Omental fat pad (tissue), 4 donors: ENCODE results near the gene MRFAP1L1. TPM values are rescaled to one million over a fixed set of nuclear protein-coding genes. Genes with fewer than 3 reads are reported as not detected.

Source experiments
- ATAC-seq: fragments of 150-250 bp; one replicate; pipeline ENCODE4 v1.9.1; 2016; ENCODE audit warnings: mild to moderate bottlenecking, moderate library complexity; ENCODE audit not compliant: low FRiP score
- DNase-seq: peaks from one replicate; pipeline ENCODE4 v3.0.0-alpha.2; 2019; ENCODE audit warnings: low spot score
- CTCF ChIP-seq, 3 donors: fragments of 450-650 bp; IDR thresholded peaks; one replicate each; pipeline ENCODE4 v1.5.1; 2016 to 2017; ENCODE audit warnings: antibody characterized with exemption in 3 of 3, mild to moderate bottlenecking in 3 of 3, moderate library complexity in 2 of 3
- total RNA-seq, 4 donors: library from RNA; depleted of rRNA; stranded (reverse); fragments of >200 nt; gene quantifications; one replicate each; pipeline ENCODE4 v1.1.0, GENCODE V29; 2016

Gene MRFAP1L1
- total RNA-seq, 4 donors from 2014 or later = 42.7 to 56.3 (median 45.9) TPM

GRCh38 chr4:6658597-6659075 lies 51.0 kb downstream of the MRFAP1L1 start:
- no peak for TF ChIP-seq CTCF (IDR thresholded peaks at IDR 0.05)
- DNase-seq = no peak
- ATAC-seq = peak; percentile 71

DNA sequence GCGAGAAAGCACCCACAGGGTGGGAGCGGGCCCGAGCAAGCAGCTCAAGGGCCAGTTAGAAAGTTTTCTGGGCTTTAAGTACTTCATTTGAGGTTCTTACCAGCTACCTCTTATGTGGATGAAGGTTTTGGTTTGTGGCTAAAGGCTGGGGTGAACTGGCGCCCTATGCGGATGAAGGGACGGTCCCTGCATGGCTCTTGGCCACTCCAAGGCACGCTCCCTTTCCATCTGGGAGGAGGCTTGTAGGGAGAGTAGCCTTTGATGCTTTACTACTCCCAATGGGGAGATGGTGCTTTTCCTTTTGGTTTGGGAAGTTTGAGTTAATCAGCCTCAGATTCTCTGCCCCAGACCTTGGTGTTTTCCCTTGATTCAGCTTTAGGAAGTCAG lies 51.5 kb downstream of the MRFAP1L1 start:
- ATAC-seq (no peak), DNase-seq (no peak)
- no peak for TF ChIP-seq CTCF (IDR thresholded peaks at IDR 0.05)

Other genes with a start within 250 kb of the MRFAP1L1 start
- 1 to 10 TPM in 1 of 4 donors, under 1 TPM in 3; 0.38 to 1.7 (median 0.68) TPM for gene PPP2R2C, start 237.3 kb downstream of the MRFAP1L1 start, total RNA-seq
- 10 to 100 TPM; 21.2 to 33.3 (median 27.2) TPM for gene MAN2B2, start 134.7 kb downstream of the MRFAP1L1 start, total RNA-seq
- 100 to 1,000 TPM; 125 to 149 (median 140) TPM for gene MRFAP1, start 69.2 kb downstream of the MRFAP1L1 start, total RNA-seq
- 10 to 100 TPM in 1 of 4 donors, 1 to 10 TPM in 1, under 1 TPM in 1, not detected in 1; 0.60 to 10.9 (median 1.1) TPM for gene S100P, start 16.0 kb downstream of the MRFAP1L1 start, total RNA-seq
- gene BLOC1S4, start 6.3 kb upstream of the MRFAP1L1 start, total RNA-seq = 10 to 100 TPM; 12.3 to 23.3 (median 13.9) TPM
- gene KIAA0232, start 72.9 kb upstream of the MRFAP1L1 start, total RNA-seq = 10 to 100 TPM; 26.4 to 29.8 (median 27.0) TPM
- 10 to 100 TPM; 38.0 to 58.2 (median 56.8) TPM for gene TBC1D14, start 200.0 kb upstream of the MRFAP1L1 start, total RNA-seq